Posterior vena cava (tissue), 2 donors: ENCODE measurements around the gene HABP4. TPM values are rescaled to one million over a fixed set of nuclear protein-coding genes. Genes with fewer than 3 reads are reported as not detected.

ENCODE experiments used
- DNase-seq: peaks from one replicate; pipeline ENCODE4 v3.0.0-alpha.2; 2020; ENCODE audit warnings: low spot score
- intact Hi-C, 2 donors: fragments of 100-400 bp; cut with DNase I; formaldehyde crosslinking; loops; one replicate each; pipeline versions ENCODE4 v1.14.1 to v1.14.2; 2022 to 2023
- total RNA-seq, 2 donors: library from RNA; stranded (reverse); fragmentation: NEBNext Ultra II Directional; extraction: Animal tissue kit (Norgen Biotek cat#: 25700); gene quantifications; one replicate each; pipeline ENCODE4 v1.2.1, GENCODE V29; 2021
- donor health status: DM: yes; HTN: yes; CAD: no.
- donor health status: DM: yes; HTN: yes; CAD: no.

HABP4 gene
- total RNA-seq, 2 donors from 2014 or later = 30.9 to 37.4 TPM

DNA sequence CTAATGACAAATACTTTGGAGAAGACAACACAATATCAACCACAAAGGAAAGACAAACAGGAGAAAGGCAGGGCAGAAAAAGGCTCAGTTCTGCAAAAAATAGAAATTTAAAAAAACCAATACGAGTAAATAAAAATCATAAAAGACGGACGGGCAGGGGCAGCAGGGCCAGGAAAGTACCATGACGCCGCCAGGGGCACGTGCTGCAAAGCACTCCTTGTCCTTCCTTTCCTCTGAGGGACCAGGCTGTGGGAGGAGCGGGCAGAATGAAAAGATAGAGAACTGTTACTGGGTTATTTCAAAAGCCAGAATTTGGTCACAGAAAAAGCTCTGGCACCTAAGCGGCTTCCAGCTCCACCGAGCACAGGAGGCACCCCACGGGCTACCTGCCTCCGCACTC, 53.9 kb downstream of the HABP4 start:
- no peak for DNase-seq
- intact Hi-C loops = loop anchor here in 1 of 2 donors (10.0 kb wide), 1 partner anchor 61 kb away; no protein-coding TSS in a partner anchor

- intact Hi-C loops = loop anchor here in 1 of 2 donors (10.0 kb wide), 1 partner anchor 59 kb away; no protein-coding TSS in a partner anchor
- DNase-seq = no peak
Observed at GRCh38 chr9:96505316-96505991, 55.5 kb downstream of the HABP4 start.

DNA sequence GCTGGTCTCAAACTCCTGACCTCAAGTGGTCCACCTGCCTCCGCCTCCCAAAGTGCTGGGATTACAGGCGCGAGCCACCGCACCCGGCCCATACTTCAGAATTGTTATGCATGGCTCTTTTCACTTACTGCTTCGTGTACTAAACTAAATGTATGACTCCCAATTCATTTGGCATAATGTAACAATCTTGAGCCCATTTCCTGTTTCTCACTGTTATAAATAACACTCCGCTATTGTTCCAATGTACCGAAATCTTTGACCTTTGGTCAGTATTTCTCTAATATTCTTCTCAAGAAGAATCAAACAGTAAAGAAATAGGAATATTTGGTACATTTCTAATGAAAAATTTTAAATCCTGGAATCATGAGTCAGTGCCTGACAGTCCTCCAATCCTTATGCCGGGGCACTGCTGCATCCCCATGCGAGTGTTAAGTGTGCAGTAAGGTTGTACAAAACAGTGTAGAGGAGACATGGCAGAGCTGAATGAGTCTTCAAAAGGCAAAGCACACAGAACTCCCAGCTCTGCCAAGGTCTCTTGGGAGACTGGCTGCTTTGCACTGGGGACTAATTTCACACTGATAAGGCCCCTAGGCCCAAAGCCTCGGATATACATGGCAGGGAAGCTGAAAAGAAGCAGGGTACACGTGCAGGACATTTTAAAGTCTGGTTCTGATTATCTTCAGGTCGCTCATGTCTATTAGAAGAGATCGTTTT, 58.4 kb downstream of the HABP4 start:
- DNase-seq = no peak
- intact Hi-C loops = loop anchor here in 1 of 2 donors (10.0 kb wide), 1 partner anchor 56 kb away; no protein-coding TSS in a partner anchor

- DNase-seq = no peak
- intact Hi-C loops = loop anchor here in 1 of 2 donors (10.0 kb wide), 1 partner anchor 56 kb away; no protein-coding TSS in a partner anchor
Observed at GRCh38 chr9:96509026-96509425, 59.1 kb downstream of the HABP4 start.

- DNase-seq = no peak
- intact Hi-C loops = loop anchor here in 1 of 2 donors (10.0 kb wide), 1 partner anchor 55 kb away; no protein-coding TSS in a partner anchor
Observed at GRCh38 chr9:96509848-96510247, 59.9 kb downstream of the HABP4 start.

DNA sequence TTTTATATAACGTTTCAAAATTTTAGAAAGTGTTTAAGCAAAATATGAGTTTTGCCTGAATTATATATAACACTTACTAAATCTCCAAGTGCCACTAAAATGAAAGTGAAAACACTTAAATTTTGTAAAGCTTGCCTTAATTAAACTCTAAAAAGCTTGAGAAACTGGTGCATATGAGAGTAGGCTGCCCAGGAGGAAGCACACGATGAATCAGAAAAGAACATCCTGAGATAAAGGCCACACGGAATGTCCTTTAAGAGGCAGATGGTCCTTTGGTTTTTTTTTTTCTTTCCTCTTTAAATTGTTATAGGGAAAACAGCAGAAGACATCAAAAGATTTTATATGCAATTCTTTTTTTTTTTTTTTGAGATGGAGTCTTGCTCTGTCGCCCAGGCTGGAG, 60.3 kb downstream of the HABP4 start:
- DNase-seq = no peak
- intact Hi-C loops = no loop called here

DNA sequence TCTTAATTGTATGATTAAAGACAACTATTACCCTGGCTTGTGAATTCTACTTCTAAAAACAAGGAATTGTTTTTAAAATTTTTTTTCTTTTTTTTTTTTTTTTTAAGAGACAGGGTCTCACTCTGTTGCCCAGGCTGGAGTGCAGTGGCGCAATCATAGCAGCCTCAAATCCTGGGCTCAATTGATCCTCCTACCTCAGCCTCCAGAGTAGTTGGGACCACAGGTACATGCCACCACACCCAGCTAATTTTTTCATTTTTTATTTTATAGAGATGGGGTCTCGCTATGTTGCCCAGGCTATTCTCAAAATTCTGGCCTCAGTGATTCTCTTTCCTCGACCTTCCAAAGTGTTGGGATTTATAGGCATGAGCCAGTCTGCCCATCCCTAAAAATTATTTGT, 62.3 kb downstream of the HABP4 start:
- intact Hi-C loops = loop anchor here in 1 of 2 donors (1.0 kb wide), 1 partner anchor 8 kb away; no protein-coding TSS in a partner anchor
- DNase-seq = no peak

DNA sequence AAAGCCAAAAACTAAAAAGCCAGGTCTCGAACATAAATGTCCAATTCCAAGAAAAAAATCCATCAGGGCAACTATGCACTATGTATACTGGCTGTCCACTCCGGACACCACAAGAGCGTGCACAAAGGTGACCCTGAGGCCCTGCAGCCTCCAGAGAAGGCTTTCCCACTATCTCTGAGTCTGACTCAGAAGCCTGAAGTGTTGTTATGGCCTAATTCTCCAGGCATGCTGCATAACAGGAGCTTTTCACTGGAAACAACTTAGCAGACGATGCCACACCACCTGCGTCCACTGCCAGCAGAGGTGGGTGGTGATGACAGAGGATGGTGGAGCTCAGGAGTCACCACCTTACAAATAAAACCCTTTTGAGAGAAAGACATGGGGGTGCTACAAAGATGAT, 63.7 kb downstream of the HABP4 start:
- intact Hi-C loops = no loop called here
- DNase-seq = no peak

GRCh38 chr9:96514108-96514799, 64.3 kb downstream of the HABP4 start:
- DNase-seq = no peak
- intact Hi-C loops = no loop called here

DNA sequence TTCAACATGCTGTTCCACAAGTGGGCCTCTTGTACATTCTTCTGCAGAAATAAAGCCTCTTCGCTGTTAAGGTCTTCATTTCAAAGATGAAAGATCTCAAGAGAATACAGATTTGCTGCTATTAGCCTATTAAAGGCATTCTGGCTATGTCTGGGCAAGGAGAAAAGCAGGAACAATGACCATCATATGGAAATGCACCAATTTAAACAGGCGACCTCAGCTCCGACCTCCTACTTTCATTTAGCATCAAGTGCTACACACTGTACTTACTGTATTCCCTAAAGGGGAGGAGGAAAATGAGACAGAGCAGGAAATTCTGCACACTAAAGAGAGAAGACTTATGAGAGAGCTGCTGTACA, 64.8 kb downstream of the HABP4 start:
- DNase-seq = no peak
- intact Hi-C loops = no loop called here

GRCh38 chr9:96515621-96516470, 65.9 kb downstream of the HABP4 start:
- intact Hi-C loops = no loop called here
- DNase-seq = no peak

DNA sequence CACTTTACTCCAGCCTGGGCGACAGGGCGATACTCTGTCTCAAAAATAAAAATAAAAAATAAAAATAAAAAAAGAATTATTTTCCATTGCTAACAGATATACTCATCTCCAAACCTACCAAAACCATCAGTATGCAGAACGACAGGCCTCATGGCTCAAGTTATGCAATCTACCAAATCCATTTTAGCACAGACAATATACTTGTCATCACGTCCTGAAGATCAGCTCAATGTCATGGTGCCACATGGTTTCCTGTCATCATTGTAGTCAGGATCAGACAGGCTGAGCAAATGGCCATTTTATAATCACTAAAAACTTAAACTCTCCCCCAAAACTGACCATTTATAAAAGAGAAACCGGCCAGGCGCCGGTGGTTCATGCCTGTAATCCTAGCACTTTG, 69.1 kb downstream of the HABP4 start:
- intact Hi-C loops = no loop called here

DNA sequence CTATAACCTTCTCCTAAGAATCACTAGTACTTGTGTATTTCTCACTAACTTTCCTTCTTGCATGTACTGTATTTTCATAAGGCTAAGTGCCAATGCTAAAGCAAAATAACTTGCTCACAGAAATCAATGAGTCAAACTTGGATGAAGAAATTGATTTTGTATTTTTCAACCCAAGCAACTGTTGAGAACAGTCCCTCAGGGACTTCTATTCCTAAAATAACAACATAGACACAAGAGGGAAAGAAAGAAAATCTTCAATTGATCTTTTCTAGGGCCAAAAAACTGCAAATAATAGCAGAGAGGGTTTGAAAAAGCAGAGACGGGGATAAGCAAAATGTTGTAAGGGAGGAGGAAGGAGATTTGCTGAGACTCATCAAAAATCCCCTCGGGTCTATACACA, 69.8 kb downstream of the HABP4 start:
- intact Hi-C loops = loop anchor here (1.0 to 5.0 kb wide), 2 partner anchors 7 to 38 kb away; no protein-coding TSS in a partner anchor
- DNase-seq = no peak

More for the DNA sequence above, 69.1 kb downstream of the HABP4 start:
- no peak for DNase-seq

GRCh38 chr9:96522366-96522765, 72.4 kb downstream of the HABP4 start:
- intact Hi-C loops = loop anchor here in 1 of 2 donors (5.0 kb wide), 1 partner anchor 35 kb away; no protein-coding TSS in a partner anchor
- DNase-seq = no peak

GRCh38 chr9:96523374-96523773, 73.4 kb downstream of the HABP4 start:
- peak; percentile 94 for DNase-seq
- intact Hi-C loops = loop anchor here in 1 of 2 donors (5.0 kb wide), 1 partner anchor 34 kb away; no protein-coding TSS in a partner anchor

GRCh38 chr9:96524045-96524444, 74.1 kb downstream of the HABP4 start:
- no peak for DNase-seq
- intact Hi-C loops = loop anchor here in 1 of 2 donors (5.0 kb wide), 1 partner anchor 33 kb away; no protein-coding TSS in a partner anchor

GRCh38 chr9:96524764-96525163, 74.8 kb downstream of the HABP4 start:
- intact Hi-C loops = loop anchor here in 1 of 2 donors (5.0 kb wide), 1 partner anchor 33 kb away; no protein-coding TSS in a partner anchor

GRCh38 chr9:96532173-96532572, 82.2 kb downstream of the HABP4 start:
- intact Hi-C loops = no loop called here
- no peak for DNase-seq

More at GRCh38 chr9:96524764-96525163, 74.8 kb downstream of the HABP4 start:
- no peak for DNase-seq

DNA sequence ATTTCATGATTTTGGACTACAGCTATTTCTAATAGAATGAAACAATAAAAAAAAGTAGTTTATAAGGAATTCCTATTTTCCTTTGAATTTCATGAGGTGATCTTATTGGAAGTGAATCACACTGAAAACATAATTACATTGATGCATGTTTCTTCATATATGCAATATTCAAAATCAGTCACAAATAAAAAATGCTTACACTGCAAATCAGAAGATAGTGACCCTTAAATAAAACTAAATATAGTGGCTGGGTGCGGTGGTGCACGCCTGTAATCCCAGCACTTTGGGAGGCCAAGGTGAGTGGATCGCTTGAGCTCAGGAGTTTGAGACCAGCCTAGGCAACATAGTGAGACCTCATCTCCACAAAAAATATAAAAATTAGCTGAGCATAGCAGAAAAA, 90.1 kb downstream of the HABP4 start:
- no peak for DNase-seq
- intact Hi-C loops = no loop called here
